Gastrocnemius medialis (tissue), 4 donors: ENCODE results near the gene FNIP2.

ENCODE experiments used
- CTCF ChIP-seq, 5 experiments: fragments of 450-650 bp in 3 of 5; fragments of 200-600 bp in 2 of 5; sonication (generic) in 2 of 5; IDR thresholded peaks in 4 of 5; conservative IDR thresholded peaks in 1 of 5; 1 replicate in 4 of 5; 2 replicates in 1 of 5; pipeline ENCODE4 v1.5.1; 2016 to 2019; ENCODE audit warnings: antibody characterized with exemption in 5 of 5, mild to moderate bottlenecking in 3 of 5, moderate library complexity in 3 of 5
- POLR2A ChIP-seq, 2 donors: fragments of 450-650 bp; IDR thresholded peaks; one replicate each; pipeline ENCODE4 v1.6.1; 2017; ENCODE audit warnings: antibody characterized with exemption in 2 of 2, mild to moderate bottlenecking in 2 of 2, moderate library complexity in 2 of 2

GRCh38 chr4:158799013-158799770 lies 30.4 kb downstream of the FNIP2 start:
- TF ChIP-seq POLR2A (IDR thresholded peaks at IDR 0.05), result no peak
- TF ChIP-seq CTCF (IDR thresholded peaks at IDR 0.05 in 4 of 5, conservative IDR thresholded peaks at IDR 0.05 in 1 of 5), result no peak
